HG02970 (cell line): ENCODE data around the gene QPRT.
"Not testable (repeated sequence)": the region's sequence is repeated elsewhere in the genome, so short reads cannot be mapped to it uniquely, and the experiment has no call there.

Experiments used
- ATAC-seq: cut with Tn5 transposase; IDR thresholded peaks from one replicate; pipeline ENCODE4 v1.9.1; 2021; ENCODE audit warnings: mild to moderate bottlenecking, moderate library complexity, moderate number of reproducible peaks; ENCODE audit not compliant: unreplicated experiment, low FRiP score

The QPRT gene

DNA sequence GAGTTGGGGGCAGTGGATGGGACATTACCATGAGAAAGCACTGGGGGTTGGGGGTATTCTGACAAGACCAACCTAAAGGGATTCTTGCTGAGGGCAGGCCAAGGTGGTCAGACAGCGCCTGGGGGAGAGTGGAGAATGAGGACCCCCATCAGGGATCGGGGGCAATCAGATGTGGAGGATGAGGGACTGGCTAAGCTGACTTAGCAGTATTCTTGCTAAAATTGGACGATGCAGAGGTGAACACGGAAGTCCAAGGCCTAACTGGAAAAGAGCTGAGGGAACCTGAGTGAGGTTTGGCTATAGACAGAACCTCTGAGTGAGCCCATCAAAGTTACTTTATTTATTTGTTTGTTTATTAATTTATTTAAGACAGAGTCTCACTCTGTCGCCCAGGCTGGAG, 9.2 kb downstream of the QPRT start:
- ATAC-seq: no peak

DNA sequence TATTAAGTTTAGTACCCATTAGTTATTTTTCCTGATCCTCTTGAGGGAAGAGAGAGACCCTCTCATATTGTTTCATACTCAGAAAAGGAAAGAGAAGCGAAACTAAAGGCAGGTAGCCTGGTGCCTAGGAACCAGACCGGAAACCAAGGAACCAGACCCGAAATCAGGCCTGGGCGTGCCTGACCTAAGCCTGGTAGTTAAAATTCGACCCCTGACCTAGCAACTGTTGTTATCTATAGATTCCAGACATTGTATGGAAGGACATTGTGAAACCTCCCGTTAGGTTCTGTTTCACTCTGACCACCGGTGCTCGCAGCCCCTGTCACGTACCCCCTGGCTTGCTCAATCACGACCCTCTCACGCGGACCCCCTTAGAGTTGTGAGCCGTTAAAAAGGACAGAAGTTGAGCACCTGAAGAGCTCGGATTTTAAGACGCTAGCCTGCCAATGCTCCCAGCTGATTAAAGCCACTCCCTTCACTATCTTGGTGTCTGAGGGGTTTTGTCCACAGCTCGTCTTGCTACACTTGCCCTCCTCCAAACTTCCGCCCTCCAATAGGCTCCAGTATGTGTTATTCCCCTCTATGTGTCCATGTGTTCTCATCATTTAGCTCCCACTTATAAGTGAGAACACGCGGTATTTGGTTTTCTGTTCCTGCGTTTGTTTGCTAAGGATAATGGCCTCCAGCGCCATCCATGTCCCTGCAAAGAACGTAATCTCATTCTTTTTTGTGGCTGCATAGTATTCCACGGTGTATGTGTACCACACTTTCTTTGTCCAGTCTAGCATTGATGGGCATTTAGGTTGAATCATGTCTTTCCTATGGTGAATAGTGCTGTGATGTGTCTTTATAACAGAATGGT, 10.7 kb downstream of the QPRT start:
- ATAC-seq: not testable (repeated sequence)

DNA sequence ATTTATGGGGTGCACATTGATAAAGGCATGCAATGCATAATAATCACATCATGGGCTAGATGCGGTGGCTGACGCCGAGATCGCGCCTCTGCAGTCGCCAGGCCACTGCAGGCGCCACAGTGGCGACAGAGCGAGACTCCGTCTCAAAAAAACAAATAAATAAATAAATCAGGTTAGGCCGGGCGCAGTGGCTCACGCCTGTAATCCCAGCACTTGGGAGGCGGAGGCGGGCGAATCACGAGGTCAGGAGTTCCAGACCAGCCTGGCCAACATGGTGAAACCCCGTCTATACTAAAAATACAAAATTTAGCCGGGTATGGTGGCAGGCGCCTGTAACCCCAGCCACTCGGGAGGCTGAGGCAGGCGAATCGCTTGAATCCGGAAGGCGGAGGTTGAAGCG, 13.6 kb downstream of the QPRT start:
- not testable (repeated sequence) for ATAC-seq

DNA sequence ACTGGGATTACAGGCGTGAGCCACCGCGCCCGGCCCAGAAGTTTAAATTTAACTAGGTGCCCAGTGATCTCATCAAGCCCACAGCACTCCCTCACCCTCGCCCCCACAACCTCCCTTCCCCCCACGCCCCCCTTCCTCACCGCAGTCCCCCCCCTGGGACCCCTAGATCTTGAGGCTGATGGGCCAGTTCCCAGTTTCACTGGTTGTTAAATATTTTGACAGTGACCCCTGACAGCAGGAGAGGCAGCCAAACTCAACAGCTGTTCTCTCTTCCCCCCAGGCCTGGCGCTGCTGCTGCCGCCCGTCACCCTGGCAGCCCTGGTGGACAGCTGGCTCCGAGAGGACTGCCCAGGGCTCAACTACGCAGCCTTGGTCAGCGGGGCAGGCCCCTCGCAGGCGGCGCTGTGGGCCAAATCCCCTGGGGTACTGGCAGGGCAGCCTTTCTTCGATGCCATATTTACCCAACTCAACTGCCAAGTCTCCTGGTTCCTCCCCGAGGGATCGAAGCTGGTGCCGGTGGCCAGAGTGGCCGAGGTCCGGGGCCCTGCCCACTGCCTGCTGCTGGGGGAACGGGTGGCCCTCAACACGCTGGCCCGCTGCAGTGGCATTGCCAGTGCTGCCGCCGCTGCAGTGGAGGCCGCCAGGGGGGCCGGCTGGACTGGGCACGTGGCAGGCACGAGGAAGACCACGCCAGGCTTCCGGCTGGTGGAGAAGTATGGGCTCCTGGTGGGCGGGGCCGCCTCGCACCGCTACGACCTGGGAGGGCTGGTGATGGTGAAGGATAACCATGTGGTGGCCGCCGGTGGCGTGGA, 15.6 kb downstream of the QPRT start:
- no peak for ATAC-seq

DNA sequence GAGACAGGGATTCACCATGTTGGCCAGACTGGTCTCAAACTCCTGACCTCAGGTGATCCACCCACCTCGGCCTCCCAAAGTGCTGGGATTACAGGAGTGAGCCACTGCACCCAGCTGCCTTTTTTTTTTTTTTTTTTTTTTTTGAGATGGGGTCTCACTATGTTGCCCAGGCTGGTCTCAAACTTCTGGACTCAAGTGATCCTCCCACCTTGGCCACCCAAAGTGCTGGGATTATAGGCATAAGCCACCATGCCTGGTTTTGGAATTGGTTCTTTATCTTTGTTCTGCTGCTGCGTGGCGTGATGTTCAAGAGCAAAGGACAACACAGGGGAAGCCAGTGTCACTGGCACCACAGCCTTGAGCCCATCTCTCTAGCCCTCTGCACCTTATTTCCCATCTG, 16.7 kb downstream of the QPRT start:
- not testable (repeated sequence) for ATAC-seq

DNA sequence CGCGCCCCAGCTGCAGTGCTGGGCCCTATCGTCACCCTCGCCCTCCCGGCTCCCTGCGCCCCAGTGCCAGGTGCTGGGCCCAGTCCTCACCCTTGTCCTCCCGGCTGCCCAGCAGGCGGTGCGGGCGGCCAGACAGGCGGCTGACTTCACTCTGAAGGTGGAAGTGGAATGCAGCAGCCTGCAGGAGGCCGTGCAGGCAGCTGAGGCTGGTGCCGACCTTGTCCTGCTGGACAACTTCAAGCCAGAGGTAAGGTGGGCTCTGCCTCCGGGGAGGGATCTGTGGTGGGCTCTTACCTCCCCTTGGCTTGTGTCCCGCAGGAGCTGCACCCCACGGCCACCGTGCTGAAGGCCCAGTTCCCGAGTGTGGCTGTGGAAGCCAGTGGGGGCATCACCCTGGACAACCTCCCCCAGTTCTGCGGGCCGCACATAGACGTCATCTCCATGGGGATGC, 17.9 kb downstream of the QPRT start:
- no peak for ATAC-seq

DNA sequence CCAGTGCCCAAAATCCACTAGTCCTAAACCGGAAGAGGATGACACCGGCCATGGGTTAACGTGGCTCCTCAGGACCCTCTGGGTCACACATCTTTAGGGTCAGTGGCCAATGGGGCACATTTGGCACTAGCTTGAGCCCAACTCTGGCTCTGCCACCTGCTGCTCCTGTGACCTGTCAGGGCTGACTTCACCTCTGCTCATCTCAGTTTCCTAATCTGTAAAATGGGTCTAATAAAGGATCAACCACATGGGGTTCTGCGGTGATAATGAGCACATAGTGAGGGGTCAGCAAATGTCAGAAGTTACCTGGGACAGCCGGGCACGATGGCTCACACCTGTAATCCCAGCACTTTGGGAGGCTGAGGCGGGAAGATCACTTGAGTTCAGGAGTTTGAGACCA, 18.4 kb downstream of the QPRT start:
- no peak for ATAC-seq

DNA sequence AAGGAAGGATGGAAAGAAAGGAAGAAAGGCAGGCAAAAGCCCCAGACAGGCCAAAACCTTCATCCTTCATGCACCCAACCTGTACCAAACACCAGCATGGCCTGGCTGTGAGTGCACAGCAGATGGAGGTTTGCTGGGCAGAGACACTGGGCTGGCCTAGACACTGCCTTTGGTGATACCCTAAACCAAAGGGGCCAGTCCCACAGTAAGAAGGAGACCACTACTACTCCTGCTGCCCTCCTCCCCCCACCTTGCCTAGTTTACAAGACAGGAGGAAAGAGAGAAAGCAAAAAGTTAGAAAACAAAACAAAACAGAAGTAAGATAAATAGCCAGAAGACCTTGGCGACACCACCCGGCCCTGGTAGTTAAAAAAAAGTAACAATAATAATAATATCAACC, 19.1 kb downstream of the QPRT start:
- ATAC-seq: no peak

DNA sequence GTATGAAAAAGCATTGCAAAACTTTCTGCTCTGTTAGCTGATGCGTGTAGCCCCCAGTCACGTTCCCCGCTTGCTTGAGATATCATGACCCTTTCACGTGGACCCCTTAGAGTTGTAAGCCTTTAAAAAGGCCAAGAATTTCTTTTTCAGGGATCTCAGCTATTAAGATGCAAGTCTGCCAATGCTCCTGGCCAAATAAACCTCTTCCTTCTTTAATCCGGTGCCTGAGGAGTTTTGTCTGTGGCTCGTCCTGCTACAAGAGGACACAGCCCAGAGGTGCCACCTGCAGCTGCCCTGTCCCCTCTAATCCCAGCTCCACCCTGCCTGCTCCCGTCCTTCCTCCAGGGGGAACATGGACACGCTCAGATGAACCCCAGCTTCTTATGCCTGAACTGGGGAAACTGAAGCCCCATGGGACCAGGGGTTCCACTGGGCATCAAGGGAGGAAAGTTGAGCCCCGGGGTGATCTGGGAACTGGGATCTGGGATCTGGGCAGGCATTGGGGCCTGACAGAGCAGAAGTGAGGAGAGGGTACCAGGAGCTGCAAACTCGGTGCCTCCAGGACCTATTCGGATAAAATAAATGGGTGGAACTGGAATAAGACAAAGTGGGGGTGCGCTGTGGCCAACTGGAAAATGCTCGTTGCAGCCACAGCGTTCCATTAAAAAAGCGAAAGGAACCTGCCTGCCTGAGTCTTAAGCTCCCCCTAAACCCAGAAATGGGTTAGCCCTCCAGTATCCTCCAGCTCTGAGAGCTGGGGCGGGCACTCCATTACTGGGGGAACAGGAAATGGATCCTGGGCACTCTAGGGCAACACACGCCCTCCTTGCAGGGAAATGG, 19.7 kb downstream of the QPRT start:
- no peak for ATAC-seq

DNA sequence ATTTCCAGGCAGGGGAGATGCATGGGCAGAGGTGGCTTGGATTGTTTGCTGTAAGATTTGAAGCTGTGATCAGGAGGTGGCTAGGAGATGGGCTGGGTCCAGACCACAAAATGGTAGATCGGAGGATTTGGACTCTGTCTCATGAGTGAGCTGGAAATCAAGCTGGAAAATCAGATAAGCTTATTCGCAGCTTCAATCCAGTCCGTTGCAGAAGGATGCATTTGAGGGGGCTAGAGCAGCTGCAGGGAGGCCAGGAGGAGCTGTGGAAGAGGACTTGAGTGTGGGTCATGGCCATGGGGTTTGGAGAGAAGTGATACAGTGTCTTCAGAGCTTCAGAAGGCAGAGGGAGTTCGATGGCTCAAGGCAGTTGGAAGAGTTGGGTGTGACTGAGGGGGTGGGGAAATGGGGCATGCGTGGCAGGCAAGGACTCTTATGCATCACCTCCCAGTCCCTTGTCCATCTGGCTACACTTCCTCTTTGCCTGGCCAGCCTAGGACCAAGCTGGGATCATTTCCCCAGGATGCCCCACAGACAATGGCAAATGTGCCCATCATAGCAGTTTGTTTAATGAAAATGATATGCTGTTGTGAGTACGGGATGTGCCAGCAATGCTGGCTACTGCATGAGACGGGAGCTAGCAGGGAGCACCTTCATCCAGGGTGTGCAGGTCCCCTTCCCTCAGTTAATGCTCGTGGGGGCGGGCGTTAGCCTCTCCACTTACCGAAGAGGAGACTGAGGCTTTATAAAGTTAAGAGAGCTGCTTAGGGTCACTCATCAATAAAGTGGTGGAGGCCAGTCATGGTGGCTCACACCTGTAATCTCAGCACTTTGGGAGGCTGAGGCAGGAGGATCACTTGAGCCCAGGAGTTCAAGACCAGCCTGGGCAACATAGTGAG, 20.6 kb downstream of the QPRT start:
- no peak for ATAC-seq

DNA sequence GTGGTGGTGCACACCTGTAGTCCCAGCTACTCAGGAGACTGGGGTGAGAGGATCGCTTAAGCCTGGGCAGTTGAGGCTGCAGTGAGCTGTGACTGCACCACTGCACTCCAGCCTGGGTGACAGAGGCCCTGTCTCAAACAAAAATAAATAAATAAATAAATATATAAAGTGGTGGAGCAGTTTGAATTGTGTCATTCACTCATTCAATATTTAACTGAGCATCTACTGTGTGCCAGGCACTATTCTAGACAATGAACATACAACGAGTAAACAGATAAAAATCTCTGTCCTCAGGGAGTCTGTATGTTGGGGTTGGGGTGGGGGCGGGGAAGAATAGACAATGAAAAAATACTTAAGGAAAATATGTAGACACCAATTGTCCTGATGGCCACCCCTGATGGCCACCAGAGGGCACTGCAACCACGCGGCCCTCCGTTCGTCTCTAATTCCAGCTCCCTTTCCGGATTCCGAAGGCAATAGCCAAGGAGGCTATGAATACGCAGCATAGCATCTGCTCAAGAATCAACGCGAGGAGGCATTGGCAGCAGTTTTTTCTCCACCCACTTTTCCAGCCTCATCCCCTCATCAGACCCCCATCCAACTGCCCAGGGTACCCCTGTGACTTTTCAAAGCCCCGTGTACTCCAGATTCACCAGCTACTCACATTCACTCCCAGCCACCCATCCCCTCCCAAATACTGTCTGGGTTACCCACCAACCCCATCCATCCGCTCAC, 21.4 kb downstream of the QPRT start:
- no peak for ATAC-seq

DNA sequence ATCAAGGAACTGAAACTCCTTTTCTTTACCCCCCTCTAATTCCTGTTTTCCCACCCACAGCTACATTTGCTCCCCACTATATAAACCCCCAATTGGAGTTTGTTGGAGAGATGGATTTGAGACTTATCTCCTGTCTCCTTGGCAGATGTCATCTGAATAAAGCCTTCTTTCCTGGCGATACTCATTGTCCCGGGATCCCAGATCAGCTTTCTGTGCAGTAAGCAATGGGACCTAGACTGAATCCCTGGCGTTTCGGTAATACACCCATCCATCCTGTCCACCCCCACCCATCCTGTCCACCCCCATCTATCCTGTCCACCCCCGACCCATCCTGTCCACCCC, 22.2 kb downstream of the QPRT start:
- no peak for ATAC-seq

DNA sequence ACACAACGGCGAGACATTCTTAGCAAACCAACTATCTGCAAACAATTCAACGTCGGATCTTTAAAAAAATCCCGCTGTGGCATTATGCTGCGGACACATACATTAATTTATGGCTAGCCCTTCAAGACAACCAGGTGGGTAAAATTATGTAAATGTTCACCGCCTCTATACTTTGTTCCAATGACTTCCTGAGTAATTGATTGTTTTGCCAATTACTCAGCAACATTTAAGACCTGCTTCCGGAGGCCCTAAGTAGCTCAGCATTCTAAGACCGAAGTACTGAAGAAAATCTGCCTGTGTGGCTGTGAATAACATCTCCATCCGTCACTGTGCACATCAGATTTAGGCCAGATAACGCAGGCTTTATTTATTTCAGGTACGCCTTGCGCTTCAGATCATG, 23.3 kb downstream of the QPRT start:
- peak; percentile 35 for ATAC-seq

DNA sequence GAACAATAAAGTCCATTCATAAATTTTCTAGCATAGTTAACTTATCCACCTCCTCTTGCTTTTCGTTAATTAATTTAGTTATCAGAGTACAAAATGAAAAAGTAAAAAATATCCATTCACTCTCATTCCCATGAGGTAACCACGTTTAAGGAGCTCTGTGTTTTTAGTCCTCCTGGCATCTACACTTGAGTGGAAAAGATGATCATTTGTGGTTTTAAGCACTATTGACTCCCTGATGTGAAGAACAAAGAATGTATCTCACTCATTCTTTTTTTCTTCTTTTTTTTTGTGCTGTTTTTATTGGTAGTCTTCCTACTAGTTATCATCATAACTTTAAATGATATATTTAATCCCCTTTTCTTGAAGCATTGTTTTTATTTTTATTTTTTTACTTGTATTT, 26.1 kb downstream of the QPRT start:
- ATAC-seq: no peak

DNA sequence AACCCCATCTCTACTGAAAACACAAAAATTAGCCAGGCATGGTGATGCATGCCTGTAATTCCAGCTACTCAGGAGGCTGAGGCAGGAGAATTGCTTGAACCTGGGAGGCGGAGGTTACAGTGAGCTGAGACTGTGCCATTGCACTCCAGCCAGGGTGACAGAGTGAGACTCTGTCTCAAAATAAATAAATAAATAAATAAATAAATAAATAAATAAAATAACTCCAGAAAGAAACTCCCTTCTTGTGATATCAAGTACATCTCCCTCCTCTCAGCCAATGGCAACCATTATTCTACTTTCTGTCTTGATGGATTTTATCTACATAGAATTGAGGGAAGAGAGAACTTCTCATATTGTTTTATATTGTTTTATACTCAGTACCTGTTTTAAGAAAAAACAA, 28.2 kb downstream of the QPRT start:
- ATAC-seq: not testable (repeated sequence)

DNA sequence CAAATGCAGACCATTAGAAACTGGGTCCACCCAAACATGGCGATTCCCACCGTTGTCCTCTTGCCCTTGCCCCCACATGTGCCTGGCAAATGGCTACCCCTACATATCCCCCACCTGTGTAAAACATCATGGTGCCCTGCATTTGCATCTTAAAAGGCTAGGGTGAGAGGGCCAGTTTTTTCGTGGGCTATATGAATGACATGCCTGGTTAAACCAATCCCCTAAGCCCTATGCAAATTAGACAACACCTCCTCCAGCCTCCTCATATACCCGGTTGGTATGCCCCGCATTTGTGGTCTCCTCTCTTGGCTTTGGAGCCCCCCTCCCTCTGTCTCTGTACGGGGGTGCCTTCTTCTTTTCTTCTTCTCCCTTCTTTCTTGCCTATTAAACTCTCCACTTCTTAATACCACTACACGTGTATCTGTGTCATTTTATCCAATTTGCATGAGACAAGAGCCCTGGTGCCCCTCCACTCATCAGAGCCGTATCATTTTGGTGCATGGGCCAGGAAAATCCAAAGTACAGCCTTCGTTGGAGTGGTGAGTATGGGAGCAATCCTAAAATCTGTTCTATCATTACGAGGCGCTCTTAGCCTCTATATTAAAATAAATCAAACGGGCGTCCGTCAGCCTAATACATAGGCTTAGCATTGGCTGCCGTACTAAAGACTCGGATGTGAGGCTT, 30.1 kb downstream of the QPRT start:
- ATAC-seq: no peak

DNA sequence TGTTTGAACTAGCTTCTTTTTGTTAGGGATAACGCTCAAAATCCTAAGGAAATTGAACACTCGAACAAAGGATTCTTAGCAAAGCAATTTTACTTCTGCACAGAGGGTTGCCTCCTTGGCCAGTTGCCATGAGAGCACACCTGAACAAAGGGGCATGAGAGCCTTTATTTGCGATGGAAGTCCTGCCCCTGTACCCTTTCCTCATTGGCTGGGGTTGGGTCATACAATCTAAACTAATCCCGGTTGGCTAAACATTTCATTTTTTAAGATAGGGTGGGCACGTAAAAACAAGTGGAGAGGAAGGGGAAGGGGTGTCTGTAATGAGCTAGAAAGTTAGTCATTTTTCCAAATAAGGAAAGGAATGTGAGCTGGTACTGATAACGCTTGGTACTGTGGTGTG, 30.7 kb downstream of the QPRT start:
- not testable (repeated sequence) for ATAC-seq
